NCI-H1048 (cell line): ENCODE data around the gene TNP2.
"Not testable (repeated sequence)": the region's sequence is repeated elsewhere in the genome, so short reads cannot be mapped to it uniquely, and the experiment has no call there.

Source experiments
- DNase-seq: peaks from one replicate; lab custom pipeline; 2025; lab: John Stamatoyannopoulos, UW

TNP2 gene

DNA sequence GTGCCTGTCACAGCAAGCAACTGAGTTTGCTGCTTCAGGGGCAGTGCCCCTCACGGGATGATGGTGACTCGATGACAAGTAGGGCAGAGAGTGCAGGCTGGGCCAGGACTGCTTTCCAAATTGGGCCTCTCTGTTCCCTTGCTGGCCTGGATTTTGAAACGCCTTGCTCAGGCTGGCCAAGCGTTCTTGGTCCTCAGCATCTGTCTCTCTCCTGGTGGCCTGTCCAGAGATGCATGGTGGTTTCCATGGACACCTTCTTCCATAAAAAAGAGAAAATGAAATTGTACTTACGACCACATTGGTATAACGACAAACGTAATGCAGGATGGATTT lies 31.4 kb upstream of the TNP2 start:
- DNase-seq, result no peak

DNA sequence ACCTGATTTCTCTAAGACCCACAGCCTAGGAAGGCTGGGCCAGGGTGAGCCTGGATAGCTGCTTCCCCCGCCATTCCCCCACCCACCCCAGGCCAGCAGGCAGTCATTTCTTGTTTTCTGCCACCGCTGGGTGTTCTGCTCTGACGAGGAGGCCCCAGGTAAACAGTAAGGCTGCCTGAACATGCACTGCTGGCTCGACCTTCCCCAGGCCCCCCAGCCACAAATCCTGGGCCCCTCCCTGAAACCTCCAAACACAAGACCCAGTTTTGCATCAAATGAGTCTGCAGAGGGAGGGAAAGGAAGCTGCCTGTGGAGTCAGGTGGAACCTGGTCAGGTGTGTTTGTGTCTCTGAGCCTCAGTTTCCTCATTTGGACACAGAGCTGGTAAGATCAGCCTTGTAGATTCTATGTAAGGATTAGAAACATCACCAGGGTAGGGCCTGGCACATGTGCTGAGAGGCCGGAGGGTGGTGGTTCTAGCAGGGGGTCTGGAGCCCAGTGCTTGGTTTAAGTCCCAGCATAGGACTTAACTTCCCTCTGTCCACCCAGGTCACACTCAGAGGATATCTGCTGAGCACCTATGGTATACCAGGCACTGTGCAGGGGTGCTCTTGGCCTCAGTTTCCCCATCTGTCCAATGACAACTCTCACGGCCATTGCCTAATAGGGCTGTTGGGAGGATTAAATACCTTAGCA lies 30.9 kb upstream of the TNP2 start:
- no peak for DNase-seq

DNA sequence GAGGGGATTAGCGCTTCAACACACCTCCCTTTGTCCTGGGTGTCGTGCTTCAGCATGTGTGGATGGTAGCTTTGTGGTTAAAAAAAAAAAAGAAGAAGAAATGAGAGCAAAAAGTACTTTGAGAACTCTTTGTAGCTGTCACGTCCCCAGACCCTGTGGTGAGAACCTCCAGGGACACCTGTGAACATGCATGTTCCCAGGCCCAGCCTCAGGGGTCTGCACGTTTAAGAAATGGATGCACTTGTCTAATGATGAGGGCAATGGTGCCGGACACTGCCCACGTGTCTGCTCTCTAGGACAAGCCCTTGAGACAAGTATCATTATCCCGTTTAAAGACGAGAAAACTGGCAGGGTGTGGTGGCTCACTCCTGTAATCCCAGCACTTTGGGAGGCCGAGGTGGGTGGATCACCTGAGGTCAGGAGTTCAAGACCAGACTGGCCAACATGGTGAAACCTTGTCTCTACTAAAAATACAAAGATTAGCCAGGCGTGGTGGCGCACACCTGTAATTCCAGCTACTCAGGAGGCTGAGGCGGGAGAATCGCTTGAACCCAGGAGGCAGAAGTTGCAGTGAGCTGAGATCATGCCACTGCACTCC lies 29.9 kb upstream of the TNP2 start:
- DNase-seq, result not testable (repeated sequence)

DNA sequence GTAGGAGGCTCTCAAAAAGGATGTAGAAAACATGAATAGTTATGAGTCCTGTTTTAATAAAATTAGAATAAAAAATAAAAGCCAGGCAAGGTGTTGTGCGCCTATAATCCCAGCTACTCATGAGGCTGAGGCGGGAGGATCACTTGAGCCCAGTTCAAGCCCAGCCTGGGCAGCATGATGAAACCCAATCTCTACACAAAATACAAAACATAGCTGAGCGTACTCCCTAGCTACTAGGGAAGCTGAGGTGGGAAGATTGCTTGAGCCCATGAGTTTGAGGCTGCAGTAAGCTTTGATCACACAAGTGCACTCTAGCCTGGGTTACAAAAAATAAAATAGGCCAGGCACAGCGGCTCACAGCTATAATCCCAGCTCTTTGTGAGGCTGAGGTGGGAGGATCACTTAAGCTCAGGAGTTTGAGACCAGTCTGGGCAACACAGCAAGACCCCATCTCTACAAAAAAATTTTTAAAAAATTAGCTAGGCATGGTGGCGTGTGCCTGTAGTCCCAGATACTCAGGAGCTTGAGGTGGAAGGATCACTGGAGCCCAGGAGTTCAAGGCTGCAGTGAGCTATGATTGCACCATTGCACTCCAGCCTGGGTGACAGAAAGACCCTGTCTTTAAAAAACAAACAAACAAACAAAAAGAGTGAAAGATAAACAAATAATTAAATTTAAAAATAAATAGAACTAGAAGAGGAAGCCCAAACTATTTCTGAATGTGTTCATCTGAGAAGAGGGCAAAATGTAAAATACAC lies 29.2 kb upstream of the TNP2 start:
- no peak for DNase-seq

DNA sequence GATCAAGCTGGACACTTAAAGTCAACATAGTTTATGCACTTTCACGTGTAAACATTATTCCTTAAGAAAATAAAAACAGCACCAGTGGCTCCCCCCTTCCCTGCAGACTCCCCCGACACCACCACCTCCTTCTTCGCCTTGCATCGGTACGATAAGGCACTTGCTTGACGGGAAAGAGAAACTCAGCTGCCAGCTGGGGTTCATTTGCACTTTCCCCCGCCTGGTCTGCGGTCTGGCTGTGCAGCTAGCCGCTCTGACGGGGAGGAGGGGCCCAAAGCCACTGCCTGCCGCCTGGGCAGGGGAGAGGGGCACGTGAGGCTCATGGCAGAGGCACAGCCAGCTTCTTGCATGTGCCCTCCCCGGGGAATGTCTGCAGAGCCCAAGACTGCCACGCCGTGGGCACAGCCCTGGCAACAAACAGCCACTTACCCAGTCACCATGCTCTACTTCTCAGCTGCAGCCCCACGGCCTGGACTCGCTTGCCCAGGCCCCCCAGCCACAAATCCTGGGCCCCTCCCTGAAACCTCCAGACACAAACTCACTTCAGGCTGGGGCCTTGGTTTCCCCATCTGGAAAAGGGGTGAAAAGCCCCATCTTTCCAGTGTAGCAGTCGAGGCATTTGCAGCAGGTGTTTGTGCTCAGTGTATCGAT lies 28.5 kb upstream of the TNP2 start:
- DNase-seq, result no peak

DNA sequence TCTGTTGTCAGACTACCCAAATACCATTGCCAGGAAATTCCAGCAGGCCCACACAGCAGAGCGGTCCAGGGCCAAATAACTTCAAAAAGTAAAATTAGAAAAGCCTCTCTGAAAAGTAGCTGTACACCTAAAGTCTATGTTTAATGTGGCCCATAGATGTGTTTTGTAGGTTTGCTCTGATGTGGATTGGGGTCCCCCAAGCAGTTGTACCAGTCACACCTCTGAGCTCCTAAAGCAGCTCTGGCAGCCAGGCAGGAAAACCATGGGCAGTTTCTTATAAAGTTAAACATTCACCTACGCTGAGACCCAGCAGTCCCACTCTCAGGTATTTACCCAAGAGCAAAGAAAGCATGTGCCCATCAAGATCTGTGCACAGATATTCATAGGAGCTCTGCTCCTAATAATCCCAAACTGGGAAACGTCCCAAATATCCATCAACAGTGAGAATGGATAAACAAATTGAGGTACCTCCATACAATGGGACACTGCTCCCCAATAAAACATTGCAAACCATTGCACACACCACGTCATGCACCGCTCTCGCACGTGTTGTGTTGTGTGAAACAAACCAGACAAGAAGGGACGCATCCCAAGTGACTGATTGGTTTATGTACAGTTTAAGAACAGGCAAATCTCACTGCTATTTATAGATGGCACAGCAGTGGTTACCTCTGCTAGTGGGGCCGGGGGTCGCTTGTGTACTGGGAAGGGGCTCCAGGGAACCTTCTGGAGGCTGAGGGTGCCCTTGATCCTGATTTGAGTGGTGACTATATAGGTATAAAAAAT lies 27.8 kb upstream of the TNP2 start:
- no peak for DNase-seq

DNA sequence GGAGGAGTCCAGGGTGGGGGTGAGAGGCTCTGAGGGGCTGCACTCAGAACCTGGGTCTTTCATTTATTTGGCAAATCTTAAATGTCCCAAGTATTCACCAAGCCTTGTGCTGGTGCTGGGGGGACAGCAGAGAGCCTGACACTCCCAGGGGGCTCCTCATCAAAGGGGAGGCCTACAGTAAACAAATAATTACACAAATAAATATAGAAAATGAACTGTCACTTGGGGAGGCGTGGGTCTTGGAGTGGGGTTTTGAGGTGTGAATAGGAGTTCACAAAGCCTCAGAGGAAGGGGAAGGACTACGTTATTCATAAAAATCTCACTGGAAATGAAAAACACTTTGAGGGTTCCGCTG lies 27.2 kb upstream of the TNP2 start:
- no peak for DNase-seq

DNA sequence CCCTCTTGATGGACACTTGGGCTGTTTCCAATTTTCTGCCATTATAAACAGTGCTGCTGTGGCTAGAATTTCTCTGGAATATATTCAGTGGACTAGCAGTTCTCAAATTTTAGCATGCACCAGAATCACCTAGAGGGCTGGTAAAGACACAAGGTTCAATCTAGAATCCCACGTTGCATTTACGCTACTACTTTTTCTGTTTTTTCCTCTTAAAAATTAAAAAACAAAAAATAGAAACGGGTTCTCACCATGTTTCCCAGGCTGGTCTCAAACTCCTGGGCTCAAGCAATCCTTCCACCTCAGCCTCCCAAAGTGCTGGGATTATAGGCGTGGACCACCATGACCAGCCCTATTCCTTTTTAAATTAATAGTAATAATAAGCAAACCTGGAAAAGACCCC lies 26.5 kb upstream of the TNP2 start:
- no peak for DNase-seq

DNA sequence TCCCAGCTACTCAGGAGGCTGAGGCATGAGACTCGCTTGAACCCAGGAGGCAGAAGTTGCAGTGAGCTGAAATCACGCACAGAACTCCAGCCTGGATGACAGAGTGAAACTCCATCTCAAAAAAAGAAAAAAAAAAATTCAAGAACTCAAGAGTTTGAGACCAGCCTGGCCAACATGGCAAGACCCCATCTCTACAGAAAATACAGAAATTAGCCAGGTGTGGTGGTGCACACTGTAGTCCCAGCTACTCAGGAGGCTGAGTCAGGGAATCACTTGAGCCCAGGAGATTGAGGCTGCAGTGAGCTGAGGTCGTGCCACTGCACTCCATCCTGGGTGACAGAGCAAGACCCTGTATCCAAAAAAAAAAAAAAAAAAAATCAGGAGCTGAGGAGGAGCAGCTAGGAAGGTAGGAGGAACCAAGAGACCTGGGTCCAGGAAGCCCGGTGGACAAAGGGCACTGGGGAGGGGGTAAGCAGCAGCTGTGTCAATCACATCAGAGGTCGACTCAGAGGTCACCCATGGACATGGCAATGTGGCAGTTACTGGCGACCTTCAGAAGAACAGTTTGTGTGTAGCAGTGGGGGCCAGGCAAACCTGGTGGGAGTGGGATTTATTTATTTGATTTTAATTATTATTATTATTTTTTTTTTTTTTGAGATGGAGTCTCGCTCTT lies 23.1 kb upstream of the TNP2 start:
- DNase-seq, result no peak

DNA sequence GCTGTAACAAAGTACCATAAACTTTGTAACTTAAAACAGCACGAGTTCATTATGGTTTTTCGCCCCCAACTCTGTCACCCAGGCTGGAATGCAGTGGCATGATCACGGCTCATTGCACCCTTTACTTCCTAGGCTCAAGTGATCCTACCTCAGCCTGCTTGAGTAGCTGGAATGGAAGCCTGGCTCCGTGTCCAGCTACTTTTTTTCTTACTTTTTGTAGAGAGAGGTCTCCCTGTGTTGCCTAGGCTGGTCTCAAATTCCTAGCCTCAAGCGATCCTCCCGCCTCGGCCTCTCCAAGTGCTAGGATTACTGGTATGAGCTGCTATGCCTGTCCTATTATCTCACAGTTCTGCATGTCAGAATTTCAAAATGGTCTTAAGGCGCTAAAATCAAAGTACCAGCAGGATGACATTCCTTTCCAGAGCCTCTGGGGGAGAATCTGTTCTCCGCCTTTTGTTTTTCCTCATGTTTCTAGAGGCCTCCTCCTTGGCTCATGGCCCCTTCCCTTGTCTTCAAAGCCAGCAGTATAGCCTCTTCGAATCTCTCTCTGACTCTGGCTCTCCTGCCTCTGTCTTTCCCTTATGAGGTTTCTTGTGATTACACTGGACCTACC lies 22.1 kb upstream of the TNP2 start:
- DNase-seq, result no peak

DNA sequence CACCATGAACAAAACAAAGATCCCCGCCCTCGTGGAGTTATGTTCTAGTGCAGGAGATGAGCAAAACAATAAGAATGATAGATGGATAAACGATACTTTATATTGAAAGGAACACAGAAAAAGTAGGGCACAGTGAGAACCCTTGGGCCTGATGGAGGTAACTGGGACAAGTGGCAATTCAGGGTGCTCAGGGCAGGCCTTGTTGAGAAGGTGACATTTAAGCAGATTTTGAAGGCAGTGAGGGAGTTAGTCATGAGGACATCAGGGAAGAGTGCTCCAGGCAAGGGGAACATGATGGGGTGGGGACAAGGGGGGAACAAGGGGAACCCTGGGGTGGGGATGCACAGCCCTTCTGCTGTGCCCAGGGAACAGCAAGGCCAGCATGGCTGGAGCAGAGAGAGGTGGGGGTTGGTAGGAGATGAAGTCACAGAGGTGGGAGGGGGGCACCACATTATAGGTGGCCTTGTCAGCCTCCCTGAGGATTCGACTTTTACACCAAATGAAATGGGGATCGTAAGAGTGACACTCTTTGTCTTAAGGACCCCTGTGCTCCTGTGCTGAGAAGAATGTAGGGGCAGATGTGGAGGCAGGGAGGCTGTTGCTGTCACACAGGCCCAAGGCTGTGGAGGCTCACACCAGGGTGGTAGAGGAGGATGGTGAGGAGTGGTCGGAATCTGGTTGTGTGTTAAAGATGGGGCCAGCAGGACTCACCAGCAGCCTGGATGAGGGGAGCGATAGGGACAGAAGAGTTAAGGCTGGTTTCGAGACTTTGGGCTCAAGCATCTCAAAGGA lies 21.2 kb upstream of the TNP2 start:
- DNase-seq, result no peak

DNA sequence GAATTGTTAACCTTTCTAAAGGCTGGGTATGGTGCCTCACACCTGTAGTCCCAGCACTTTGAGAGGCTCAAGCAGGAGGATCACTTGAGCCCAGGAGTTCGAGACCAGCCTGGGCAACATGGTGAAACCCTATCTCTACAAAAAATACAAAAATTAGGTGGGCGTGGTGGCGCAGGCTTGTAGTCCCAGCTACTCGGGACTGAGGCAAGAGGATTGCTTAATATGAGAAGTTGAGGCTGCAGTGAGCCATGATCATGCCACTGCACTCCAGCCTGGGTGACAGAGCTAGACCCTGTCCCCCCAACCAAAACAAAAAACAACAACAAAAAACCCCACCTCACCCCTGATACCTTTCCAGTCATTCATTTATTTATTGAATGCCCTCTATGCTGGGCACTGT lies 20.6 kb upstream of the TNP2 start:
- not testable (repeated sequence) for DNase-seq

DNA sequence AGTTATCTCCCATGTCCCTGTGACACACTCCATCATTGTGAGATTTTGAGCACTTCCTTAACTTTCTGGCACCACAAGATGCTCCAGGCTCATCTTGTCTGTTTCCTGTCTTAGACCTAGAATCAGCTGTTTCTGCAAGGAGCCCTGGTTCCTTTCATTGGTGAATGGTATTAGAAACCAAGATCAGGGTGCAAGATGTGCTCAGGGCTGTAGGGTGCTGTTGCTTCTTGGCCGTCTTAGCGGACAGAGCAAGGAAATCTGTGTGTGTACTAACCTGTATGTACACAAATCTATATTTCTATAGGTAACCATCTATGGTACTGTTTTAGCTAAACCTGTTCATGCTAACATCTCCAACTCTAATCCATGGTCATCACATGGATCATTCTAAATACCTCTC lies 20.1 kb upstream of the TNP2 start:
- no peak for DNase-seq

DNA sequence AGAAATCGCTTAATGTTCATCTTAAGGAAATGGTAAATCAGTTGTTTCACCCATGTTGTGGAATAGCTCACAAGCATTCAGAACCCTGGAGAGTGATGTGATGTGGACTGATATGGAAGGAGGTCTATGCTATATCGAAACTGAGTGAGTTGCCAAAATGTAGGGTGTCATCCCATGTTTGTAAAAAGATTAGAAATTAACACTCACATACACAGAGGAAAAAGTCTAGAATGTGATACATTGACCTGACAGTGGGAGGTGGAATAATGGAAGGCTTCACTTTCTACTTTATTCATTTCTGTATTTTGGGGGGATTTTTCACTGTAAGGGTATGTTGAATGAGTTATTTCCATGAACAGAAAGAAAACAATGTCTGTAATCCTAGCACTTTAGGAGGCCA lies 16.7 kb upstream of the TNP2 start:
- DNase-seq, result no peak

DNA sequence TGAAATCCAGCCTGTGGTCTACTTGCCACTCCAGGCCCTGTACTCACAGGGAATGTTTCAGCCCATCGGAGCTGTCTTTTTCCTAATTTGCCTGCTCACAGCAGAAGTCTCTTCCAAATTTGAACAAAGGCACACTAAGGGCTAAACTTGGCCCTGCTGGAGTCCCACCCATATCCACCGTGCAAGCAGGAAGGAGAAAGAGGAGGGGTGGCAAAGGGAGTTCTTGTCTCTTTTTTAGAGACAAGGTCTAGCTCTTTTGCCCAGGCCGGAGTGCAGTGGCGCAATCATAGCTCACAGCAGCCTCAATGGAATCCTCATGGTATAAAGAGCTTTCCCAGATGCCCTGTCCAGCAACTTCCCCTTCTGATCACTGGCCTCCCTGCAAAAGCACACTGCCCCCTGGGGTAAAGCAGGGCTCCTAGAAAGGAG lies 14.7 kb upstream of the TNP2 start:
- DNase-seq, result no peak

DNA sequence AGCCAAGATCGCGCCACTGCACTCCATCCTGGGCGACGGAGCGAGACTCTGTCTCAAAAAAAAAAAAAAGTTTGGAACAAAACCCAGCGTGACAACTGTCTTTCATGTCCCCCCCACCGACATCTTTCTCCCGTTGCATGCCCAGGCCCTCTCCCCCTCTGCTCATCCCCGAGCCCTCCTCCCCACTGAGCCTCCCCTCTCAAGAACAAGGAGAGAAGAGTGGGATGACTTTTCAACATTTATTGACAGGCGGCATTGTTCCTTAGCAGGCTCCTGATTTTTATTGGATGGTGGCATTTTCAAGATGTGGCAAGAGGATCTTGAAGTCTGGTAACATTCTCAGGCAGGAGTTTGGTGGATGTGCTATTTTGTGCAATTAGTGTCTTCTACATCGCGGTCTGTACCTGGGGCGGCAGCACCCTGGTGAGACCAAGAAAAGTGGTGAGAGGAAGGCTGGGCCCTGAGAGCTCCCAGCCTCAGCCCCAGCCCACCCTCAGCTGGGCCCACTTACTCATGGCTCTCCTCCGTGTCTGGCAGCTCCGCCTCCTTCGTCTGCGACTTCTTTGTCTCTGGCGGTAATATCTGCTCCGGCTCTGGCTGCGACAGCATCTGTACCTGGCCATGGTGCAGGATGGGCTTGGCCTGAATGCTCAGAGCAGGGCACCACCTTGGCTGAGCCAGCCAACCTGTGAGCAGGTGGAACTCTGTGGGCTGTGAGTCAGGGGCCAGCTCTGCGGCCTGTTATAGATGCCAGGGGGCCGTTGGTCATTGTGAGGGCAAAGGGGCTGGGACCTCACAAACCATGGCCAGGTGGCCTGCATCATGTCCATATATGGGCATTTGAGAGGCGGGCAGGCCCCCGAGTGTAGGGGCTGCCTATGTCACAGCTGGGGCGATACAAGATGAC lies 11.7 kb upstream of the TNP2 start, which contains the start of gene PRM1:
TSS of gene PRM1 (minus strand) at position 715 of the 907 bp plus-strand sequence. CDS start at position 623, 92 bp downstream.
- DNase-seq, result no peak

DNA sequence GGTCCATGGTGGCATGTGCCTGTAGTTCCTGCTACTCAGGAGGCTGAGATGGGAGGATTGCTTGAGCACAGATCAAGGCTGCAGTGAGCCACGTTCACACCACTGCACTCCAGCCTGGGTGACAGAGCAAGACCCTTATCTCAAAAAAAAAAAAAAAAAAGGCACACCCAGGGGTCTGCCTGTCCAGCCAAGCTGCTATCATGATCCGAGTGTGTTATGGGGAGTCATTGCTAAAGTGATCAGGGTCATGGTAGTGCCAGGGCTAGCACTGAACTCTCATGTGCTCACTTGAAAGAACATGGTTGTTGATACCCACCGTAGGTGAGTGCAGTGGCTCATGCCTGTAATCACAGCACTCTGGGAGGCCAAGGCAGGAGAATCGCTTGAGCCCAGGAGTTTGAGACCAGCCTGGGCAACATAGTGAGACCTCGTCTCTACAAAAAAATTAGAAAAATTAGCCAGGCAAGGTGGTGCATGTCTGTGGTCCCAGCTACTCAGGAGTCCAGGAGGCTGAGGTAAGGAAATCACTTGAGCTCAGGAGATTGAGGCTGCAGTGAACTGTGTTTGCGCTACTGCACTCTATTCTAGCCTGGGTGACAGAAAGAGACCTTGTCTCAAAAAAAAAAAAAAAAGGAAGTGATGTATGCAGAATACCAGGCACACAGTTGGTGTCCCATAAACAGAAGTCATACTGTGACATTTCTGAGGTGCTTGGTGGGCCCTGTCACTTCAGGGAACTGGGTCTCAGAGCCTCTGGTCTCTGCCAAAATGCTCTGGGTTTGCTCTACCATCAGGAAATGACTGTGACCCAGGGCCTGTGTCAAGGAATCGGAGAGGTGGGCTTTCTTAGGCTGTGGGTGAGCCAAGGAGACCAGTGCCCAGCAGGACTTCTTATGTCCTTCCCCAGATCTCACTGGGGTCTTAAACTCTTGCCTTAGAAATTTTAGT lies 9.8 kb upstream of the TNP2 start:
- DNase-seq, result no peak
